ENCODE results near the gene AFF3. TPM values are rescaled to one million over a fixed set of nuclear protein-coding genes. Genes with fewer than 3 reads are reported as not detected.

AFF3 gene
- total and polyA plus RNA-seq, 2 of the 8 experiments (the other 6 are each of a cell fraction or from before 2014, with no cell fraction given), result 0.27 to 3.0 TPM

- FAIRE-seq, result no peak
- CTCF ChIA-PET (ENCODE audit: partially characterized antibody), result interaction anchor here (1.0 to 5.1 kb wide), 5 partner anchors 13 to 532 kb away, joined by 3 to 33 read pairs (median 3); no protein-coding TSS in a partner anchor
- TF ChIP-seq CEBPB (IDR thresholded peaks at IDR 0.05; ENCODE audit: low read depth, low read length) (no peak), TCF12 (IDR thresholded peaks at IDR 0.05; ENCODE audit: low read depth, low read length) (no peak), JUN (IDR thresholded peaks at IDR 0.05; ENCODE audit: low read depth, low read length) (no peak), SIRT6 (IDR thresholded peaks at IDR 0.05; ENCODE audit: low read length) (no peak), TAF1 (IDR thresholded peaks at IDR 0.05; ENCODE audit: low read depth, low read length) (no peak), CHD1 (IDR thresholded peaks at IDR 0.05; ENCODE audit: low read depth, low read length) (no peak), RXRA (IDR thresholded peaks at IDR 0.05; ENCODE audit: insufficient read depth, low read depth, low read length) (no peak), POLR2A (IDR thresholded peaks at IDR 0.05; ENCODE audit: control extremely low read depth in 1 of 2, low read depth in 2 of 2, low read length in 2 of 2) (no peak), HDAC2 (IDR thresholded peaks at IDR 0.05; ENCODE audit: borderline replicate concordance in 1 of 2, low read depth in 2 of 2, low read length in 2 of 2) (no peak), CHD2 (IDR thresholded peaks at IDR 0.05; ENCODE audit: low read length) (no peak)
Measured at GRCh38 chr2:99729104-99730025, 413.0 kb downstream of the AFF3 start.

More at GRCh38 chr2:99729104-99730025, 413.0 kb downstream of the AFF3 start:
- H3K9ac ChIP-seq (replicated peaks in 1 of 4; ENCODE audit: extremely low read depth in 1 of 4, low read depth in 3 of 4, low read length in 3 of 4), result no peak overlapping the region; a peak in 1 of 7 replicates
- H3K79me1 ChIP-seq (ENCODE audit: low read depth, low read length), result no peaks in the 10 kb centered on the region
- H3K4me3 ChIP-seq (ENCODE audit: extremely low read depth in 1 of 4, insufficient read depth in 2 of 4, low read depth in 3 of 4, low read length in 4 of 4), result no peak overlapping the region
- H4K8ac ChIP-seq (ENCODE audit: extremely low read depth, insufficient read depth, low read length), result no peak overlapping the region
- POLR2A ChIA-PET (ENCODE audit: partially characterized antibody), result no interaction called here
- no peak overlapping the region for H4K5ac ChIP-seq (ENCODE audit: insufficient read length, low read depth, low read length)
- no peak overlapping the region for H3K23ac ChIP-seq (ENCODE audit: insufficient read length)
- H3K23me2 ChIP-seq (ENCODE audit: low read depth, low read length), result no peaks in the 10 kb centered on the region
- no peak overlapping the region for H2BK20ac ChIP-seq (ENCODE audit: low read length)
- 86% methylated on average over 5 of the region's 7 CpGs; no CpG with 5 or more reads in 1 of the 2 experiments for WGBS, 2 experiments (ENCODE audit: extremely low coverage in 1 of 2, insufficient coverage in 1 of 2, insufficient read length in 1 of 2, insufficient replicate concordance in 2 of 2, low coverage in 1 of 2, low lambda C conversion rate in 2 of 2, missing lambda C conversion rate in 1 of 2)
- H3K4ac ChIP-seq (replicated peaks; ENCODE audit: insufficient read length, low read depth, low read length), result no peak overlapping the region
- no peak overlapping the region for H3K4me2 ChIP-seq (ENCODE audit: insufficient read depth in 1 of 2, low read depth in 2 of 2, low read length in 2 of 2)
- no peak overlapping the region for H3K18ac ChIP-seq (ENCODE audit: extremely low read depth, low read length)
- no peak overlapping the region for H4K91ac ChIP-seq (replicated peaks; ENCODE audit: insufficient read length, low read length)
- H3K56ac ChIP-seq (replicated peaks; ENCODE audit: insufficient read length, low read depth, low read length), result no peak overlapping the region
- no peak overlapping the region for H2BK15ac ChIP-seq (ENCODE audit: low read length)
- H2AFZ ChIP-seq (ENCODE audit: low read length), result 0 out of 2 replicates have a peak overlapping the region, but pooled peaks have one; percentile 2
- no peaks in the 10 kb centered on the region for H3K79me2 ChIP-seq (ENCODE audit: control insufficient read depth in 1 of 2, insufficient read depth in 2 of 2, low read length in 2 of 2)
- no peaks in the 10 kb centered on the region for H3K9me3 ChIP-seq (ENCODE audit: insufficient read depth in 2 of 2, low read depth in 1 of 2, low read length in 1 of 2)
- no peaks in the 10 kb centered on the region for H3K27me3 ChIP-seq (replicated peaks in 1 of 4; ENCODE audit: control insufficient read depth in 3 of 4, extremely low read depth in 1 of 4, insufficient read depth in 3 of 4, low read length in 3 of 4)
- no peak overlapping the region for H2AK5ac ChIP-seq (ENCODE audit: low read depth, low read length)
- no peak for DNase-seq (ENCODE audit: low read depth in 1 of 2, low spot score in 2 of 2)
- no peaks in the 10 kb centered on the region for H3K4me1 ChIP-seq (replicated peaks in 1 of 4; ENCODE audit: control insufficient read depth in 3 of 4, insufficient read depth in 4 of 4, low read length in 3 of 4)
- no peak overlapping the region for H2BK12ac ChIP-seq (ENCODE audit: low read depth, low read length)
- no peak overlapping the region for H2BK5ac ChIP-seq (ENCODE audit: low read depth, low read length)
- H4K20me1 ChIP-seq (replicated peaks in 1 of 2; ENCODE audit: control insufficient read depth in 1 of 2, insufficient read depth in 2 of 2, low read length in 2 of 2), result no peaks in the 10 kb centered on the region
- no peak overlapping the region for H3K27ac ChIP-seq (ENCODE audit: low read depth, low read length)
- H2BK120ac ChIP-seq (replicated peaks; ENCODE audit: low read depth, low read length), result no peak overlapping the region
- H3K14ac ChIP-seq (ENCODE audit: insufficient read length), result no peak overlapping the region
- no peaks in the 10 kb centered on the region for H3K36me3 ChIP-seq (ENCODE audit: control insufficient read depth in 2 of 4, insufficient read depth in 4 of 4, low read length in 3 of 4)
